HG02759 (cell line): ENCODE data around the gene SLC39A11.
"Not testable (repeated sequence)": the region's sequence is repeated elsewhere in the genome, so short reads cannot be mapped to it uniquely, and the experiment has no call there.

Source experiments
- ATAC-seq: cut with Tn5 transposase; IDR thresholded peaks from one replicate; pipeline ENCODE4 v1.9.1; 2021; ENCODE audit warnings: mild to moderate bottlenecking, moderate library complexity; ENCODE audit not compliant: unreplicated experiment

Gene SLC39A11, protein sequence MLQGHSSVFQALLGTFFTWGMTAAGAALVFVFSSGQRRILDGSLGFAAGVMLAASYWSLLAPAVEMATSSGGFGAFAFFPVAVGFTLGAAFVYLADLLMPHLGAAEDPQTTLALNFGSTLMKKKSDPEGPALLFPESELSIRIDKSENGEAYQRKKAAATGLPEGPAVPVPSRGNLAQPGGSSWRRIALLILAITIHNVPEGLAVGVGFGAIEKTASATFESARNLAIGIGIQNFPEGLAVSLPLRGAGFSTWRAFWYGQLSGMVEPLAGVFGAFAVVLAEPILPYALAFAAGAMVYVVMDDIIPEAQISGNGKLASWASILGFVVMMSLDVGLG

DNA sequence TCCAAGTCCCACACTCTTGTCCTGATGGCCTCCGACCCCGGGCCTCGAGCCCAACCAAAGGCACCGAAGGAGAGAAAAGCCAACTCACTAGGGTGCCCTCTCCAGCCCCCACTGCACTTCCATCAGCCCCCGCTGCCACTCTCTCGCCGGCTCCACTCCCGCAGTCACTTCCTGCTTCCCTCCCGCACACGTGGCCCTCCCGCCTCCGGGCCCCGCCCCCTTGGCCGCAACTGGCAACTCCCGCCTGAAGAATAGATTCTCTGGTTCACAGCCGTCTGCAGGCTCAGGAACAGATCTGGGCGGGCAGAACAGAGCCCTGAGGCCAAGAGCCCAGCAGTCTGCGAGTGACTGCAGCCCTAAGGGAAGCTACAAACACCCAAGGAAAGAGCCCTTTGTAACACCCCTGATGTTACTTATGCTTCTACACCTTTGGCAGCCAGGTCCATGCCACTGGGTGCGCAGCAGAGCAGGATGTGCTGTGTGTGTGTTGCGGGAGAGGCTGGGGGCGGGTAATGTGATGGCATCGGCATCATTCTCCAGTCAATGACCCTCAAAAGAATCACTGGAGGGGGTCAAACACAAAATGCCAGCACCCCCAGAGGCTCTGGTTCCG, at the start of gene SLC39A11:
SLC39A11 (minus strand) TSS at position 166 of the 613 bp plus-strand sequence. CDS start 3,924 bp downstream, outside the sequence.
- ATAC-seq = peak; percentile 98

GRCh38 chr17:73141411-73141810, 48.9 kb upstream of the SLC39A11 start:
- ATAC-seq = no peak

GRCh38 chr17:73140566-73140965, 48.1 kb upstream of the SLC39A11 start:
- ATAC-seq = no peak

DNA sequence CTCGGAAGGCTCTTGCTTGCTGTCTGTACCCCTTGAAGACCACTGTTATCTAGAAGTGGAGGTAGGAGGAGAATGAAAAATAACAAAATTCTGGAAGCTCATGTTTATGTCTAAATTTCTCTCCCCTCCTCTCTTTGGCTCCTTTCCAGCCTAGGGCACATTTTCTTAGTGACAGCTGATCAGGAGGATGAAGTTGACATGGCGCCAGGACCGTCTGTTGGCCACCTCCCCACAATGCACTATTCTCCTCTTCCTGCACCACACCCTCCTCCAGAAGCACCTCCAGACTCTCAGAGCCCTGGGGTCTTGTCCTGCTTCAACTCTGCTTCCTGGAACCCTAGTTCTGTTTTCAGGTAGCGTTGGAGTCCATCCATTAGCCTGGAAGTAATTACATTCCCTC, 46.8 kb upstream of the SLC39A11 start:
- ATAC-seq = no peak

DNA sequence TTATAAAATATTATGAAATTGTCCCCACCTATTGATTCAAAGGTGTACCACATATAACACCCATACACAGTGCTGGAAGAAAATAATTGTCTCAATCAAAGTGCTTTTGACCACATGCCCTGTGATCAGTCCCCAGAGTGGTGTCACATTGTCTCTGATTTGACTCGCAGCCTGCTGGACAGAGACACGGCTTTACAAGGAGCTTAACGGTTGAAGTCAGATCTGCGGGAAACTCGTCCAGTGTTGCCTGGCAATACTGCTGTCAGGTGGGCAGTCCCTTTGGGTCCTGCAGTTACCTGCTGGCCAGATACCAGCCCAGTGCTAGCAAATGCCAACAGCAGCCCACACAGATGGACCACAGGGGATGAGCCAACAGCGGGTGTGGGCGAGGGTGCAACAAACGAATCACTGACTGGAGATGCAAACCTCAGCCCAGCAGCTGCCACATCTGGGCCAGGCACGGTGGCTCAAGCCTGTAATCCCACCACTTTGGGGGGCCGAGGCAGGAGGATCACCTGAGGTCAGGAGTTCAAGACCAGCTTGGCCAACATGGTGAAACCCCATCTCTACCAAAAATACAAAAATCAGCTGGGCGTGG, 46.2 kb upstream of the SLC39A11 start:
- ATAC-seq = no peak

DNA sequence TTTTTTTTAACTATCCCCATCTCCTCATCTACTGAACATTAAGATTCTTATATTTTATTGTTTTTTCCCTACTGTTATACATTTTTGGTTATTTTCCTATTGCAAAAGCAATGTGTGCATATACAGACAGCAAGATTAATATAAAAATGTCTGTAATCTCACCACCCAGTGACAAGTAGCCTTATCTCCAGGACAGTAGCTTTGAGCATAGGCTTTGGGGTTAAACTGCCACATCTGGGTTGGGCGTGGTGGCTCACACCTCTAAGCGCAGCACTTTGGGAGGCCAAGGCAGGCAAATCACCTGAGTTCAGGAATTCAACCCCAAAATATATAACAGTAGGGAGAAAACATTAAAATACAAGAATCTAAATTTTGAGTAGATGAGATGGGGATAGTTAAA, 44.9 kb upstream of the SLC39A11 start:
- no peak for ATAC-seq

GRCh38 chr17:73135766-73136165, 43.3 kb upstream of the SLC39A11 start:
- no peak for ATAC-seq

- ATAC-seq = no peak
These were observed 41.6 kb upstream of the SLC39A11 start for GRCh38 chr17:73133911-73134649.

DNA sequence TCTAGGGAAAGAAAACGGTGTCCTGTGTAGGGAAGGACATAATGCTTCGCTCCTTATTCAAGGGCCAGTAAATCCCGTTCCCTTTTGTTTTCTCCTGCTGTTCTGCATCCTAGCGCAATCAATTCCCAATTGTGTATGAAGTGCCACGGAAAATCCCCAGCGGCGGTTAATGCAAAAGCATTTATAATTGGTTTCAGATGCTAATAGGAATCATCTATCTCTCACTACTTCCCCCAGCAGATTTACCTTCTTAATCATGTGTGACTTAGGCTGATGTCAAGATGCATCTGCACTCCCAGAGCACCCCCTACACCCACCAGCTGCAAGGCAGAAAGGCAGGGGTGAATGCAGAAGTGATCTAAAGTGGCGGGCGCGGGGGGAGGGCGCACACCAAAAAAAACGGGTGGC, 39.6 kb upstream of the SLC39A11 start:
- ATAC-seq = peak; percentile 52

- ATAC-seq = not testable (repeated sequence)
These were observed 39.0 kb upstream of the SLC39A11 start for GRCh38 chr17:73131439-73131838.

DNA sequence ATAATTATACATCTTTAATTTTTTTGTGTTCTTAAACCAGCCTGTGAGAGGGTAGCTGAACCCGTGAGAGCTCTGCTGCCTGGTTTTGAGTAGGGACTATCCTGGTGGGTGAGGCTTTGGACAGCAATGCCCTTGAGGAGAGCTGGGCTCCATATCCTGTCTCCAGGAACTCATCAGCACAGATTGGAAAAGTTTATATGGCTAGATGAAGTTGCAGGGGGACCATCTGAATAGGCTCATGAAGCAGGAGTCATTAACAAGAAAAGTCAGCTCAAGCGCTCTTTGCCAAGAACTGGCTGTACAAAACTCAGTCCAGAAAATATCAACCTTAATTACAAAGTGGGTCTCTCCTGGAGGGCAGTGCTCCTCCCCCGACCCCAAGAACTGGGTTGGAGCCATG, 38.5 kb upstream of the SLC39A11 start:
- ATAC-seq = no peak

DNA sequence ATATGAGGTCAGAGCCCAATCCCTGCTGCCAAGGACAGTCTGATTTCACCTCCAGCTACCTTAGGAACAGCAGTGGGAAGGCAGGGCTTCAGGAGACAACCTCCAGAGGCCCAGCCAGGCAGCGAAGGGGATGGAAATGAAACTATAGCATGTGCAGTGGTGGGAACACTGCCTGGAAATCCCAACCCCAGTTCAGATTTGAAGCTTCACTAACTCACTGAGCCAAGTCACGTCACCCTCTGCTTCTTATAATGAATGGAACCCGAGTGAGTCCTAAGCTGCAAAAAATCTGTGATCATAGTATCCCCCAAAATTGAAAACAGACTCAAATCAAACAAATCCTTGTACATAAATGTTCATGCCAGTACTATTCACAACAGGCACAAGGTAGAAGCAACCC, 36.0 kb upstream of the SLC39A11 start:
- no peak for ATAC-seq

DNA sequence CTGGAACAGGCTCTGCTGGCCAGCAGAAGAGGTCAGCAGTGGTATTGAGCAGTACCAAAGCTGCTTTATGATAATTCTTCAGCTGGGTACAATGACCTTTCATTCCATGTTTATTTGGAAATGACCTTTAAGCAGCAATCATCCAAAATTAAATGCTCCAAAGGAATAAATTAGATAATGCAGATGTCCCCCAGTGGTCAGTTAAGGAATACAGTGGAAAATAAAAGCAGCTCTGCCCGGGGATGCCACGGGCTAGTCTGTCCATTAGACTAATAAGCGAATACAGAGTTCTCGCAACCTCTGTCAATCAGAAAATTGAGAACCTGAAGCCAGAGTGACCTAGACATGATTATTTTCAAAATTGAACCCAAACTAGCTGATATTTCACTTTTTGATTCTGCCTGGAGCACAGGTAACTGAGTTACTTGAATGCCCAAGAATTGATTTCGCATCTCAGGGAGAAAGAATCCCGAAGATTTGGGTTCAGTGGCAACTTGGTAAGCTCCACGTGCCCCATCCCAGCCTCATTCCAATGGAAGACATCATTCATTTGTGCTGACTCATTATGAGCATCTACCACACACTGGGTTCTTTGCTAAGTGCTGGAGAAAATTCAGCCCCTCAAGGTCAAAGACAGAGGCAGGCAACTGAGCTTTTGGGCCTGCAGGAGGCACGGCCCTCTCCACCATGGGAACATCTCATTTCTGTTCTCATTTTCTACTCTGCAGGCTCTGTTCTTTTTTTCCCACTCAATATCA, 34.4 kb upstream of the SLC39A11 start:
- ATAC-seq = no peak

- no peak for ATAC-seq
These were observed 31.3 kb upstream of the SLC39A11 start for GRCh38 chr17:73123606-73124320.

GRCh38 chr17:73122953-73123605, 30.6 kb upstream of the SLC39A11 start:
- ATAC-seq = no peak

GRCh38 chr17:73121506-73121905, 29.0 kb upstream of the SLC39A11 start:
- ATAC-seq = no peak

- ATAC-seq = no peak
These were observed 27.1 kb upstream of the SLC39A11 start for GRCh38 chr17:73119631-73120030.

GRCh38 chr17:73118951-73119391, 26.5 kb upstream of the SLC39A11 start:
- ATAC-seq = no peak

DNA sequence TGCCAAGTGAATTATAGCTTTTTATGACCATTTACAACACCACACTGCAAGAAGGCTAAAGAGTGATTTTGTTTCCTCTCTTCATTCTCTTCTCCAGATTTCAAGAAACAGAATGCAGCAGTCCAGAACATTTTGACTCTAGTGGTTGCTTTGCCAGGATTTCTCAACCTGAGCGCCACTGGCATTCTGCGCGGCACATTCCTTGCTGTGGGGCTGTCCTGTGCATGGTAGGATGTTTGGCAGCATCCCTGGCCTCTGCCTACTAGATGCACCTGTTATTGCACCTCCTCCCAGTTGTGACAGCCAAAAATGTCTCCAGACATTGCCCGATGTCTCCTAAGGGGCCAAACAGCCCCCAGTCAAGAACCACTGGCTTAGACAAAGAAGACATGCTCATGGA, 25.7 kb upstream of the SLC39A11 start:
- no peak for ATAC-seq

DNA sequence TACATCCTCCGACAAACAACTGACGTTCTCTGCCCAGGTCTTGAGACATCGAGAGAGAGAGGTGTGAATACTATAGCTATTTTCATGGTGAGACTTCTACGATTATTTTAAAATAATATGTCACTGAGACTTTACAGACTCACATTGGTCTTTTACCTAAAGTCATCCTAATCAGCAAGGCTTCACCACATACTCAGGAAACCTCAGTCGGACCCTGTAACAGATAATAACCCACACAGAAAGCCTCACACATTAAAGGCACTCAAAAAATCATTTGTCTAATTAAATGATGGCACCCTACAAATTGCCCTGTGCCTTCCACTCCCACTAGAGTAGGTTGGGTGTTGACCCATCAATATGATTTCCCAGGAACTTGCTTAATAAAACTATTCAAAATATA, 19.8 kb upstream of the SLC39A11 start:
- ATAC-seq = no peak
